Measurements from ENCODE around the gene ELMOD3.
A peak's percentile ranks its signal among the peaks of the same experiment; 100 is the strongest.
"Not testable (repeated sequence)": the region's sequence is repeated elsewhere in the genome, so short reads cannot be mapped to it uniquely, and the experiment has no call there.

The ELMOD3 gene

GRCh38 chr2:85354286-85355072 lies at the start of gene ELMOD3, which contains the start of gene RETSAT:
TSS of gene ELMOD3 (plus strand) at chr2:85354769. CDS start at chr2:85357199, 2,430 bp downstream.
TSS of gene RETSAT (minus strand) at chr2:85354528. CDS start at chr2:85354507, 21 bp downstream.
- DNase-seq (ENCODE audit: low read depth in 2 of 2) = peak; percentile 93 to 94

DNA sequence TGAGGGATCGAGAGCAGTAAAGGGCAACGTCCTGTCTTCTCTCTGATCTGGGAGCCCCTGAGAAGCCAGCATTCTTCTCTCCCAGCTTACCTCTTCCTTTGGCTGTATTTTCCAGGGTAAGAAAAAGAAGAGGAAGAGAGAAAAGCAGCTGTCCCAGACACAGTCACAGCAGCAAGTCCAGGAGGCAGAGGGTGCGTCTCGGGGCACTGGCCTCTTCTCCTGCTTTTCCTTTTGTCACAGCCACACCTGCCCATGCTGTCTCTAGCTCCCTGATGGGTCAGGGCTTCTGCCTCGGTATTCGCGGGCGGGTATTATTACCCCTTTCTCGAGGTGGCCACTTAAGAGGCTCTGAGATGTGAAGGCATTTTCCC lies 47.1 kb upstream of the ELMOD3 start:
- DNase-seq (ENCODE audit: low read depth in 2 of 2) = no peak

GRCh38 chr2:85308201-85308600 lies 46.4 kb upstream of the ELMOD3 start:
- DNase-seq (ENCODE audit: low read depth in 2 of 2) = no peak

DNA sequence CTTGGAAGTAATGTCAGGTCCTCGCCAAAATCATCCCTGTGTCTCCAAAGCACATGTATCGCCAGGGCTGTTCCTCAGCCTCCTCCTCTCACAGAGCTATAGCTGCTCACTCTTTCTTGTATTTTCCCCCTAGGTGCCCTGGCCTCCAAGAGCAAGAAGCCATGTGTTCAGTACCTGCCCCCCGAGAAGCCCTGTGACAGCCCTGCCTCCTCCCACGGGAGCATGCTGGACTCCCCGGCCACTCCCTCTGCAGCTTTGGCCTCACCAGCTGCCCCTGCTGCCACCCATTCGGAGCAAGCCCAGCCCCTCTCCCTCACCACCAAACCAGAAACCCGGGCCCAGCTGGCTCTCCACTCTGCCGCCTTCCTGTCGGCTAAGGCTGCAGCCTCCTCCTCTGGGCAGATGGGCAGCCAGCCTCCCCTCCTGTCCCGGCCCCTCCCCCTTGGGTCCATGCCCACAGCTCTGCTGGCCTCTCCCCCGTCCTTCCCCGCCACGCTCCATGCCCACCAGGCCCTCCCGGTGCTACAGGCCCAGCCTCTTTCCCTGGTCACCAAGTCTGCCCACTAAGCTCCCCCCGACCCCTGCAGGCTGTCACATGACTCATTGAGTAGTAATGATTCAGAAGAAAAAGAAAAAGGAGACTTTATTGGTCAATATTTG lies 45.5 kb upstream of the ELMOD3 start:
- DNase-seq (ENCODE audit: low read depth in 2 of 2) = no peak

DNA sequence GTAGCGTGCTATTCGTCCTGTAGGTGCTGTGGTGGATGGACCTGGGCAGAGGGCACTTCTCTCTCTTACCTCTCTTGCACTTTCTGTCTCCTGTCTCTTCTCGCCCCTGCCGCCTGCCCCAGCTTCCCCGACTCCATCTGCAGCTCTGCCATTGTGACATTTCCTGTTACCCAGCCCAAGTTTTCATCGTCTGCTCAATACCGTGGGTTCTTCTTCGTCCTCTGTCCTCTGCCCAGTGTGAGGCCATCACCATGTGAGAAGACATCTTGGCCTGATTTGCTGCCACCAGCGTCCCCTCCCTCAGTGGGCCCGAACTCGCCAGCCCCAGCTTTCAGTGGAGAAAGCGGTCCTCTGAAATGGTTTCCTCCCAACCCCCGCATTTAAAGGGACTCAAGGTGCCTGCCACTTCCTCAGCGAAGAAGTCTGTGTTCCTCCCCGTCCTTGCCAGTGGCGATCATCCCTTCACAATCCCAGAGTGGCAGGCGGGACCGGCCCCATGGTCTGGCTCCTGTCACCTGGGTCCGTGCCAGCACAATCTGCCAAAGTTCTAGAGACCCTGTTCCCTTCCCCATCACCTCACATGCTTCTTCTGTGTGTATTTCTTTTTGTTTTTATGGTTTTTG lies 44.8 kb upstream of the ELMOD3 start:
- DNase-seq (ENCODE audit: low read depth in 2 of 2) = no peak

DNA sequence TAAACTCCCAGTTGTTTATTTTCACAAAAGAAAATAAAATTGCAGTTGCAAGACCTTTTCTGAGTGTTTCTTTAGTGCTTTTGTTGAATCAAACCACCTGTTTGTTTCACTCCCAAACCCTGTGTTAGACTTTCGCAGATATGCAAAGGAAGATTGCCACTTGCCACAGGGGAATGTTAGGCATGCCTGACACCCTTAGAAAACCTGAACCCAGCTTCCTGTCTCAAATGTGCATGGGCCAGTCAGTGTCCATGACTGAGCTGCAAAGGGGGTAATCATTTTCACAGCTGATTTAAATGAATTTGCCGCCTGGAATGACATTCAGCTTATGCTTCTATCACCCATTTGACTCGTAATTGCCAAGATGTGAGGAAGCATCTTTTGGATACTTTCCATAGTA lies 44.2 kb upstream of the ELMOD3 start:
- DNase-seq (ENCODE audit: low read depth in 2 of 2) = no peak

DNA sequence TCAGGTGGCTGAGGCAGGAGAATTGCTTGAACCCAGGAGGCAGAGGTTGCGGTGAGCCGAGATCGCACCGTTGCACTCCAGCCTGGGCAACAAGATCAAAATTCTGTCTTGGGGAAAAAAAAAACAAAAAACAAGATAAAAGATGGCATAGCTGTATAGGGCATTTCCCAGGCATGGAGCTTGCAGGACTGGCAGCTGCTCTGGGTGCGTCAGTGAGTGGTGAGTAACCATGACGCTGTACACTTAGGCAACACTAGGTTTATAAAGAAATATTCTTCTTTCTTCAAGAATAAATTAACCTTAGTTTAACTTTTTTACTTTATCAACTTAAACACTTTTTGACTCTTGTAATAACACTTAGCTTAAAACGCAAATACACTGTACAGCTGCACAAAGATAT lies 42.2 kb upstream of the ELMOD3 start:
- DNase-seq (ENCODE audit: low read depth in 2 of 2) = no peak

- no peak for DNase-seq (ENCODE audit: low read depth in 2 of 2)
Measured at GRCh38 chr2:85314884-85315242, 39.7 kb upstream of the ELMOD3 start.

- DNase-seq (ENCODE audit: low read depth in 2 of 2) = not testable (repeated sequence)
Measured at GRCh38 chr2:85315921-85316320, 38.6 kb upstream of the ELMOD3 start.

GRCh38 chr2:85318222-85319074 lies 36.1 kb upstream of the ELMOD3 start:
- DNase-seq (ENCODE audit: low read depth in 2 of 2) = peak in 1 of 2 donors; percentile 30

- DNase-seq (ENCODE audit: low read depth in 2 of 2) = no peak
Measured at GRCh38 chr2:85319796-85320195, 34.8 kb upstream of the ELMOD3 start.

DNA sequence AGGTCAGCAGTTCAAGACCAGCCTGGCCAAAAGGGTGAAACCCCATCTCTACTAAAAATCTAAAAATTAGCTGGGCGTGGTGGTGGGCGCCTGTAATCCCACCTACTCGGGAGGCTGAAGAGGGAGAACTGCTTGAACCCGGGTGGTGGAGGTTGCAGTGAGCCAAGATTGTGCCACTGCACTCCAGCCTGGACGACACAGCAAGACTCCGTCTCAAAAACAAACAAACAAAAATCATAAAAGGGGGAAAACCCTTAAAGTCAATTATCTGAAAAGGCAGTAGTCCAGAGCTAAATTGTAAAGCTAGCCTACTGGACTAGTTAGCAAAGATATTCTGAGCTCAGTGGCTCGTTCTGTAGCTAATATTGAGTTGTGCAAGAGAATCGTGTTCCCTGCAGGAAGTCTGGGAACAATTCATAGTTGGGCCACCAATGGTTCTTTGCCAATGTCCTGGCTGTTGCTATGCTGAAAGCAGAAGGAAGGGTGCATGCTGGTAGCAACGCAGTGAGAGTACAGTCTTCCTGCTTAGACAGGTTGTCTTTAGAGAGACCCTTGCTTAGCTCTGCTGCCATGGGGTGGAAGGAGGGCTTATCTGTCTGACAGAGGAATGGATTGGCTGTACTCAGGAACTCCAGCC lies 31.1 kb upstream of the ELMOD3 start:
- DNase-seq (ENCODE audit: low read depth in 2 of 2) = no peak

- not testable (repeated sequence) for DNase-seq (ENCODE audit: low read depth in 2 of 2)
Measured at GRCh38 chr2:85323988-85324367, 30.6 kb upstream of the ELMOD3 start.

GRCh38 chr2:85324639-85325465 lies 29.7 kb upstream of the ELMOD3 start:
- DNase-seq (ENCODE audit: low read depth in 2 of 2) = no peak

DNA sequence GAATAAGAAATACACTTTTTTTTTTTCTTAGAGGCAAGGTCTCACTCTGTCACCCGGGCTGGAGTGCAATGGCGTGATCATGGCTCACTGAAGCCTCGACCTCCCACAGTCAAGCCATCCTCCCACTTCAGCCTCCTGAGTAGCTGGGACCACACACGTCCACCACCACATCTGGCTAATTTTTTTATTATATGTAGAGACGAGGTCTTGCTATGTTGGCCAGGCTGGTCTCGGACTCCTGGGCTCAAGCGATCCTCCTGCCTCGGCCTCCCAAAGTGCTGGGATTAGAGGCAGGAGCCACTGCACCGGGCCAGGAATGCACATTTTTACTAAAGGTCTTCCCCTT lies 29.1 kb upstream of the ELMOD3 start:
- DNase-seq (ENCODE audit: low read depth in 2 of 2) = no peak

DNA sequence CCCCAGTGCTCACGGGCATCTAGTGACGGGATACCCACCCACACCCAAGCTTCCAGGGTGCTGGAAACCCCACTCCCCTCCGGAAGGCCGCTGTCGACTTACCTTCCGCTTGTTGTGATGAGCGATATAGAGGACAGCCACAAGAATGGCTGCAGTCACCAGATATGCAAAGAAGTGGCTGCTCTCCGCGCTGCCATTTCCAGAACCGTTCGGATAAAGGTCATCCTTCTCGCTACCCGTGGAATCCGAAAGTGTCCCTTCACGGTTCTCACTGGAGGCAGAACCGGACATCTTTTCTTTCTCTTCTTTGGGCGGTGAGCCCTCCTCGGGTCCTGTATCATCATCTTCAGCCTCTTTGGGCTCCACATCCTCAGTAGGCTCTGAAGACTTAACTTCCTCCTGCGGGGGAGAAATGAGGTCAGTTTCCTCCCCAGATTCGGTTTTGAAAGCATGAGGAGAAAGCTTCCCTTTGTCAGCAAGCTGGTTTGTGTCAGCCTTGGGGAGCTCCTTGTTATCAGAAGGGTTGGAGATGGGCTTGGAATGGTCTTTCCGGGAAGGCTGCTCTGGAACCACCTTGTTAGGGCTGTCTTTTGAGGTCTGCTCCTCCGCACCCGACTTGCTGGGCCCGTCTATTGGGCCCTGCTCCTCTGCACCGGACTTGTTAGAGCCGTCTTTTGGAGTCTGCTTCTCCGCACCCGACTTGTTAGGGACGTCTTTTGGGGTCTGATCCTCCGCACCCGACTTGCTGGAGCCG lies 28.0 kb upstream of the ELMOD3 start:
- DNase-seq (ENCODE audit: low read depth in 2 of 2) = peak in 1 of 2 donors; percentile 32

- DNase-seq (ENCODE audit: low read depth in 2 of 2) = peak in 1 of 2 donors; percentile 41
Measured at GRCh38 chr2:85327160-85327821, 27.3 kb upstream of the ELMOD3 start.

DNA sequence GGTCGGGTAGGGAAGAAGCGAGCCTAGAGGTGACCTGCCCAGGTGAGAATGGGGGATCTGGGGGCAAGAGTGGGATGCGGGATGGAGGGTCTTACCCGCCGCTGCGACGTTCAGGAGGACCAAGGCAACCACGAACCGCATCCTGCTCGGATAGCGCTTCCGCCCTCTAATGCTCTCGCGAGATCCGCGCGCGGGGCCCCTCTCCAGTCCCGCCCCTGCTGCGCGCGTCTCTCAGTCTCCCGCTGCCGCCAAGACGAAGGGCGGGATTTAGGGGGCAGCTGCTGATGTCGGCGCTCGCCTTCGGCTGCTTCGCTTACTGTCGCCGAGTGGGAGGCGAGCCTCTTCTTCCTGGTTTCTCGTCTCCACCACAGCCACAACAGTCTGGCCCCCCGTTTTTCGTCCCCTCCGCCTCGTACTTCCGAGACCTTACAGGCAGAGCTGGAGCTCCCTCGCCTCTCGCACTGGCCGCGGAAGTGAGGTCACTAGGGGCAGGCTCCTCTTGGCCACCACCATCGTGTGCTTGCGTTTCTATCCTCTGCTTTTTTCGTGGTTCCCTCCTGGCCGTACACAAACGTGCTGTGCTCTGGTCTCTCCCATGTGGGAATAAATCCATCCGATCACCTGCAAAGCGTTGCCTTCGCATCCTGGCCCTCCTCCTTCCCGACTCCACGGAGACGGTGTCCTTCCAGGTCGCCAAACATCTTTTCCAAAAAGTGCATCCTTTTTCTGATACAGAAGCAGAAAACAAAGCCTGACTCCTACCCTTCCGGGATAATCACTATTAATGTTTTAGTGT lies 26.5 kb upstream of the ELMOD3 start, which contains the start of gene TGOLN2:
Gene TGOLN2 (minus strand): TSS at position 168 of the 796 bp plus-strand sequence. CDS start 27 bp downstream, at position 141.
- DNase-seq (ENCODE audit: low read depth in 2 of 2) = peak; percentile 90 to 92
